IPS-20b (cell line): ENCODE results near the gene INSYN2B.

Experiments used
- H3K27ac ChIP-seq: one replicate; pipeline ENCODE4 v1.5.1; 2013; ENCODE audit warnings: low read length
- H3K27me3 ChIP-seq: 2 replicates; pipeline ENCODE4 v1.6.1; 2013; ENCODE audit warnings: mild to moderate bottlenecking, low read length, inconsistent platforms; ENCODE audit not compliant: insufficient read depth
- H3K36me3 ChIP-seq: 2 replicates; pipeline ENCODE4 v1.6.1; 2013; ENCODE audit warnings: low read depth, mild to moderate bottlenecking, inconsistent platforms, low read length, moderate library complexity; ENCODE audit not compliant: insufficient read depth
- H3K4me1 ChIP-seq: 2 replicates; pipeline ENCODE4 v1.6.1; 2013; ENCODE audit warnings: mild to moderate bottlenecking, control low read depth, inconsistent platforms, low read length, moderate library complexity; ENCODE audit not compliant: insufficient read depth
- H3K4me3 ChIP-seq: 2 replicates; pipeline ENCODE4 v1.5.1; 2013; ENCODE audit warnings: mild to moderate bottlenecking, low read length, inconsistent platforms
- H3K9ac ChIP-seq: 2 replicates; pipeline ENCODE4 v1.6.1; 2013; ENCODE audit warnings: low read depth, mild to moderate bottlenecking, inconsistent platforms, low read length, moderate library complexity
- H3K9me3 ChIP-seq: 2 replicates; pipeline ENCODE4 v1.6.1; 2013; ENCODE audit warnings: mild to moderate bottlenecking, low read depth, low read length, inconsistent platforms; ENCODE audit not compliant: insufficient read depth

INSYN2B gene

GRCh38 chr5:169881702-169882303, 98.5 kb downstream of the INSYN2B start:
- H3K9ac ChIP-seq, result no peak overlapping the region
- H3K27ac ChIP-seq, result no peak overlapping the region
- H3K9me3 ChIP-seq, result no peaks in the 10 kb centered on the region
- no peaks in the 10 kb centered on the region for H3K4me1 ChIP-seq
- H3K36me3 ChIP-seq, result no peaks in the 10 kb centered on the region
- no peaks in the 10 kb centered on the region for H3K27me3 ChIP-seq
- H3K4me3 ChIP-seq, result no peak overlapping the region

DNA sequence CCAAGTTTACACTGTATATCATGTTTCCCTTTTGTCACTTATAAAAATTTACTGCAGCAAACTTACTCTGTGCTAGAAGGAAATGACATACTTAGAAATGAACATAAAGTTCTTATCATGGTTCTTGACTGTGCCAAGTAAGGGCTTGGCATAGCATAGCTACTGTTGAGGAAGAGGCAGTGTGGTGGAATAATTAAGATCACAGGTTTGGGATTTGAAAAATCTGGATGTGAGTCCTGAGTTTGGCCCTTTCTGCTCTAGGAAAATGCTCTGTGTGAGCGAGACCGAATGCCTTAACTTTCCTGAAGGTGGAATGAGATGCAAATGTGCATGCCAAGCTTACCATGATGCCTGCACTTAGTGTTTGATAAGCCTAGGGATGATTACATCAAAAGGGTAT, 99.5 kb downstream of the INSYN2B start:
- Histone ChIP-seq H3K36me3 (no peaks in the 10 kb centered on the region), H3K9me3 (no peaks in the 10 kb centered on the region), H3K9ac (no peak overlapping the region), H3K27ac (no peak overlapping the region), H3K4me3 (no peak overlapping the region), H3K27me3 (no peaks in the 10 kb centered on the region), H3K4me1 (no peaks in the 10 kb centered on the region)

DNA sequence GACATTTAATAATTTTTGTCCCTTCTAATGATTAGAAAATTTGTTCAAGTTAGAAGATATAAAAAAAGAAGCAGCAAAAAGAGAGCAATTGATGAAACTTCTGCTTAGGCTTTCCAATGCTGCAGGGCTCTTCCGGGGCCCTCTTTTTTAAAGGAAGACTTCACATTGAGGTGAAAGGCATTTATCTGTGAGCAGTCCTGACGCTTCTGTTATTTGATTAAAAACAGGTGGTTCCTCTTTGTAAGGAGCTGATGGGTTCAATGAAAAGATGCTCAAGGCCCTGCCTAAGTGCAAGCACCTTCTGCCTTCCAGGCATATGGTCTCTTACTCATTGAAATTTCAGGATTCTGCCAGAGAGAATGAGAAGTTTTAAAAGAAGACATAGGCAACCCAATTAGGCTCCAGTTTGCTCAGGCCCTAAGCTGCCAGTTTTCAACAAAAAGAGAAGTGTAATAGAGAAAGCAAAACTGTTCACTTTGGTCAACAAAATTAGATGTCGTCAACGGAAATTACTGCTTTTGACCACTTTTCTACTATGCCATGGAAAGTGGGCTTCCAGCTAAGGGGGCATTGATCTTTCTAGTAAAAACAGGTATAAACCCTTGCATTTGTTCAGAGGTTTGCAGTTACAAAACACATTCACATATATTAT, 100.2 kb downstream of the INSYN2B start:
- Histone ChIP-seq H3K36me3 (no peaks in the 10 kb centered on the region), H3K4me1 (no peaks in the 10 kb centered on the region), H3K4me3 (no peak overlapping the region), H3K27me3 (no peaks in the 10 kb centered on the region), H3K9ac (no peak overlapping the region), H3K27ac (no peak overlapping the region), H3K9me3 (no peaks in the 10 kb centered on the region)

DNA sequence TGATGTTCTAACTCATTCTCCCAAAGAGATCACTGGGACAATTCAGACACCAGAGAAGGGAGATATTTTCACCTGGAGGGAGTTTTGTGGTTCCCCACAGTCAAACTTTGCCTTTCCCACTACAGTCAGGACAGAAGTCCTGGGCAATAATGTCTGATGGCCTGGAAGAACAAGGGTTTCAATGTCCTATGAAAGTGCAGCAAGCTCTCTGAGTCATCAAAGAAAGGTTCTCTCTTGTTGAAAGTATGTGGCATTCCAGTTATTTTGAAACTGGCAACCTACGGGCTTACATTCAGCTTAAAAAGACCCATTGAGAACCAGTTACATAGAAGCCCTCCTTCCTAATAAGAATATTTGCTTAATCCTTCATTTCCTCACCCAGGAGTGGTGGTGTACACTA, 103.9 kb downstream of the INSYN2B start:
- no peaks in the 10 kb centered on the region for H3K4me1 ChIP-seq
- H3K27ac ChIP-seq, result no peak overlapping the region
- H3K36me3 ChIP-seq, result no peaks in the 10 kb centered on the region
- no peaks in the 10 kb centered on the region for H3K27me3 ChIP-seq
- no peaks in the 10 kb centered on the region for H3K9me3 ChIP-seq
- no peak overlapping the region for H3K9ac ChIP-seq
- no peak overlapping the region for H3K4me3 ChIP-seq

- Histone ChIP-seq H3K9me3 (no peaks in the 10 kb centered on the region), H3K9ac (no peak overlapping the region), H3K27me3 (no peaks in the 10 kb centered on the region), H3K36me3 (no peaks in the 10 kb centered on the region), H3K4me3 (no peak overlapping the region), H3K4me1 (no peaks in the 10 kb centered on the region), H3K27ac (no peak overlapping the region)
Observed at GRCh38 chr5:169875731-169876130, 104.6 kb downstream of the INSYN2B start.

- H3K27me3 ChIP-seq, result no peaks in the 10 kb centered on the region
- no peaks in the 10 kb centered on the region for H3K9me3 ChIP-seq
- no peak overlapping the region for H3K4me3 ChIP-seq
- no peaks in the 10 kb centered on the region for H3K36me3 ChIP-seq
- H3K9ac ChIP-seq, result no peak overlapping the region
- no peak overlapping the region for H3K27ac ChIP-seq
- no peaks in the 10 kb centered on the region for H3K4me1 ChIP-seq
Observed at GRCh38 chr5:169875091-169875728, 105.1 kb downstream of the INSYN2B start.

GRCh38 chr5:169874621-169875020, 105.7 kb downstream of the INSYN2B start:
- Histone ChIP-seq H3K4me3 (no peak overlapping the region), H3K27ac (no peak overlapping the region), H3K9ac (no peak overlapping the region), H3K27me3 (no peaks in the 10 kb centered on the region), H3K36me3 (no peaks in the 10 kb centered on the region), H3K9me3 (no peaks in the 10 kb centered on the region), H3K4me1 (no peaks in the 10 kb centered on the region)

GRCh38 chr5:169873642-169874041, 106.7 kb downstream of the INSYN2B start:
- 0 out of 2 replicates have a peak, but pooled peaks cover 3% of the 10 kb centered on the region for H3K4me1 ChIP-seq
- no peak overlapping the region for H3K27ac ChIP-seq
- H3K9ac ChIP-seq, result no peak overlapping the region
- no peaks in the 10 kb centered on the region for H3K27me3 ChIP-seq
- no peaks in the 10 kb centered on the region for H3K9me3 ChIP-seq
- H3K36me3 ChIP-seq, result no peaks in the 10 kb centered on the region
- H3K4me3 ChIP-seq, result no peak overlapping the region

DNA sequence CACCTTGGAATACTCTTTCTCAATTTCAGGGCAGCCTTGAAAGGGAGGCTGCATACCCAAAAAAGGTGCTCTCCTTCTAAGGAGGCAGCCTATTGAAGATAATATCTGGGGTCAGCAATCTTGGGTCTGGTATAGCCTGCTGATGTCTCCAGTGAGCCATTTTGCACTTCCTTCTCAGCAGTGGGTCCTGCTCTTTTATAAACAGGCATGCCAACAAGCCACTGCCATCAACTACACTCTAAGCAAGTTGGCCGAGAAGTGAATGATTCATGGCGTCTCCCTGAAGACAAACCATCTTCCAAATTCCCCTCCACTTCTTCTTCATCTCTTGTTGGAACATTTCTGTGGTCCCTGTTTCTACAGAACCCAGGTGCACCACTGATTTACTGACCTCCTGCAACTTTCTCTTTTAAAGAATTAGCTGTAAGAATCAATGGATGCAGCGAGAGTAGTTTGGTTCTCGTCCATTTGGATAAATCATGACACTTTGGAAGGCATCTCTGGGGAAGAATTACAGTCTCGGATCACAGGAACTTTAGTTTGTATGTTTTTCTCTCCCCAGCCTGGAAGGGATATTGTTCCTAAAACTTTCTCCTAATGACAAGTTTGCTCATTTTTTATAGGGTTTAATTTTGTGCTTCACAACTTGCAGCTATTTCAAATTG, 108.3 kb downstream of the INSYN2B start:
- Histone ChIP-seq H3K27me3 (no peaks in the 10 kb centered on the region), H3K9me3 (no peaks in the 10 kb centered on the region), H3K4me3 (no peak overlapping the region), H3K9ac (no peak overlapping the region), H3K4me1 (0 out of 2 replicates have a peak, but pooled peaks cover 3% of the 10 kb centered on the region), H3K27ac (no peak overlapping the region), H3K36me3 (no peaks in the 10 kb centered on the region)

DNA sequence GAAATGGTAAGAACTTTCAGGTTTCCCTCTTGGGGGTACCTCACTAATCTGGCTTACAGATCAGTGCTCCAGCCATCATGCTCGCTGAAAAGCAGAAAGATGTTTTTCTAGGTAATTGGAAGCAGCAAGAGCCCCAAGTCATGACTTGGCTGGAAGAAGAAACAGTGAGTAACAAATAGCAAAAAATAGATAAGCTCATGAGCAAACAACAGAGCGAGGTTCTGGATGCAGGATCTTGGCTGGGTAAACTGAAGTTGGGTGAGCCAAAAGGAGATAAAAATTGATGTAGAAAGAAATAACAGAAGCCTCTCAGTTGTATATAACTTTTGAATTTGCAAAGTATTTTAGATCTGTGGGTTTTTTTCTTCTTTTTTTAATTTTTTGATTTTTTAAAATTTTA, 110.1 kb downstream of the INSYN2B start:
- no peaks in the 10 kb centered on the region for H3K9me3 ChIP-seq
- H3K4me3 ChIP-seq, result no peak overlapping the region
- H3K36me3 ChIP-seq, result no peaks in the 10 kb centered on the region

DNA sequence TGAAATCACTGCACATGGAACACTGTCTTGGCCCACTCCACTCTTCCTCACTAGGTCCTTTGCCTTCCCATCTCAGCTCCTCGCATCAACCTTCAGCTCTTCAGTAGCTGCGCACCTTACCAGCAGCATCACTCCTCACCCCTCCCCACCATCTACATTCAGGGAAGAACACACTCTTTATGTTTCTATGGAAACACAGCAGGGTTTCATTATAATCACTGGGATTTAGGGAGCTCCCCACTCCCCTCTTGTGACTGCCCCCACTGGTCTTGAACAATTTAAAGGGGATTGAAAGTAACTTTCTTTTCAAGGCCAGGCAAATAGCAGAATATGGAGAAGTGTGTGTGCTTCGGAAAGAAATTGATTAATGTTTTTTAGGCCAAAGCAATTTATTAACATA, 111.2 kb downstream of the INSYN2B start:
- H3K9me3 ChIP-seq, result no peaks in the 10 kb centered on the region
- H3K4me3 ChIP-seq, result no peak overlapping the region
- no peak overlapping the region for H3K27ac ChIP-seq
- no peaks in the 10 kb centered on the region for H3K36me3 ChIP-seq
- H3K4me1 ChIP-seq, result 0 out of 2 replicates have a peak, but pooled peaks cover 3% of the 10 kb centered on the region
- no peaks in the 10 kb centered on the region for H3K27me3 ChIP-seq
- no peak overlapping the region for H3K9ac ChIP-seq

More for the DNA sequence above, 110.1 kb downstream of the INSYN2B start:
- Histone ChIP-seq H3K27me3 (no peaks in the 10 kb centered on the region), H3K4me1 (0 out of 2 replicates have a peak, but pooled peaks cover 3% of the 10 kb centered on the region), H3K9ac (no peak overlapping the region), H3K27ac (no peak overlapping the region)
